A673 (cell line): Measurements from ENCODE around the gene XPO5. TPM values are rescaled to one million over a fixed set of nuclear protein-coding genes. Genes with fewer than 3 reads are reported as not detected.

ENCODE experiments used
- BruUV-seq: library from RNA; stranded (reverse); fragments of 400-500 nt; replicated peaks from 2 replicates; lab custom pipeline; 2021; lab: Mats Ljungman, UMichigan
- CTCF ChIA-PET: fragments of 300-600 bp; sonication (Branson Sonifier 250); formaldehyde crosslinking; loops from one replicate; lab custom pipeline; 2022; ENCODE audit warnings: antibody characterized with exemption; lab: Charles Lee
- POLR2A ChIA-PET: fragments of 300-600 bp; sonication (Branson Sonifier 250); formaldehyde crosslinking; loops from one replicate; lab custom pipeline; 2022; ENCODE audit warnings: antibody characterized with exemption; ENCODE audit not compliant: low non-redundant PET; lab: Charles Lee
- DNase-seq: peaks from one replicate; pipeline ENCODE4 v3.0.0-alpha.2; 2015; ENCODE audit warnings: low spot score
- H3K27ac ChIP-seq: fragments of 200-600 bp; sonication (generic); 2 replicates; pipeline ENCODE4 v1.5.1; 2016; ENCODE audit warnings: mixed run types, low read depth, mild to moderate bottlenecking, mixed read lengths, antibody characterized with exemption, low read length; ENCODE audit not compliant: poor library complexity, severe bottlenecking
- H3K27me3 ChIP-seq: fragments of 200-600 bp; sonication (generic); replicated peaks from 2 replicates; pipeline ENCODE4 v1.6.1; 2017; ENCODE audit warnings: mixed run types, low read depth, mild to moderate bottlenecking, mixed read lengths, antibody characterized with exemption, low read length; ENCODE audit not compliant: insufficient read depth, poor library complexity
- H3K36me3 ChIP-seq: fragments of 200-600 bp; sonication (generic); 2 replicates; pipeline ENCODE4 v1.6.1; 2016; ENCODE audit warnings: mixed run types, mild to moderate bottlenecking, mixed read lengths, antibody characterized with exemption, low read length; ENCODE audit not compliant: insufficient read depth, poor library complexity, severe bottlenecking
- H3K4me1 ChIP-seq: fragments of 200-600 bp; sonication (generic); 2 replicates; pipeline ENCODE4 v1.6.1; 2017; ENCODE audit warnings: mixed run types, mild to moderate bottlenecking, mixed read lengths, antibody characterized with exemption, low read length; ENCODE audit not compliant: insufficient read depth, poor library complexity, severe bottlenecking
- H3K4me3 ChIP-seq: fragments of 200-600 bp; sonication (generic); 2 replicates; pipeline ENCODE4 v1.5.1; 2016; ENCODE audit warnings: low read depth, mixed run types, mild to moderate bottlenecking, mixed read lengths, low read length; ENCODE audit not compliant: poor library complexity, severe bottlenecking
- H3K9me3 ChIP-seq: fragments of 200-600 bp; sonication (generic); 2 replicates; pipeline ENCODE4 v1.6.1; 2016; ENCODE audit warnings: mixed run types, low read depth, mild to moderate bottlenecking, mixed read lengths, antibody characterized with exemption, low read length; ENCODE audit not compliant: poor library complexity, severe bottlenecking
- CTCF ChIP-seq: fragments of 300-800, 200-600 bp; sonication (generic); conservative IDR thresholded peaks from 2 replicates; pipeline ENCODE4 v1.5.1; 2017; ENCODE audit warnings: low read depth, mild to moderate bottlenecking, antibody characterized with exemption, low read length, moderate library complexity, mixed read lengths
- EZH2 ChIP-seq: fragments of 200-600 bp; sonication (generic); IDR thresholded peaks from 2 replicates; pipeline ENCODE4 v1.6.1; 2017; ENCODE audit warnings: borderline replicate concordance, low read depth, mild to moderate bottlenecking, mixed read lengths, antibody characterized with exemption, low read length; ENCODE audit not compliant: poor library complexity, severe bottlenecking
- intact Hi-C: fragments of 100-400 bp; cut with micrococcal nuclease; formaldehyde crosslinking; loops from one replicate; pipeline ENCODE4 v1.10.0; 2022; ENCODE audit not compliant: unreplicated experiment
- total RNA-seq: library from RNA; stranded (reverse); gene quantifications from 2 replicates; pipeline ENCODE4 v1.2.3, GENCODE V29; 2021

XPO5 gene
- total RNA-seq, 1 experiment from 2014 or later = 111 TPM

- Histone ChIP-seq H3K27ac (no peak overlapping the region), H3K4me1 (peaks cover 8% of the 10 kb centered on the region), H3K36me3 (peaks cover 66% of the 10 kb centered on the region), H3K27me3 (no peaks in the 10 kb centered on the region), H3K4me3 (no peak overlapping the region), H3K9me3 (no peaks in the 10 kb centered on the region)
- BruUV-seq = no TSS peak
- POLR2A ChIA-PET = interaction anchor here (0.7 kb wide), 1 partner anchor 368 kb away, joined by 3 read pairs; no protein-coding TSS in a partner anchor
- CTCF ChIA-PET = no interaction called here
- DNase-seq = no peak
- intact Hi-C loops = no loop called here
- TF ChIP-seq CTCF = no peak
- no peak for TF ChIP-seq EZH2
Observed at GRCh38 chr6:43623880-43624785, 48.3 kb upstream of the XPO5 start.

- no TSS peak for BruUV-seq
- Histone ChIP-seq H3K27ac (no peak overlapping the region), H3K9me3 (no peaks in the 10 kb centered on the region), H3K27me3 (no peaks in the 10 kb centered on the region), H3K4me1 (peaks cover 5% of the 10 kb centered on the region), H3K36me3 (peaks cover 68% of the 10 kb centered on the region), H3K4me3 (no peak overlapping the region)
- DNase-seq = no peak
- ChIA-PET CTCF (no interaction called here), POLR2A (no interaction called here)
- intact Hi-C loops = no loop called here
- TF ChIP-seq EZH2 (no peak), CTCF (no peak)
Observed at GRCh38 chr6:43622541-43622940, 46.7 kb upstream of the XPO5 start.

GRCh38 chr6:43621836-43622180, 46.0 kb upstream of the XPO5 start:
- Histone ChIP-seq H3K4me3 (no peak overlapping the region), H3K4me1 (no peaks in the 10 kb centered on the region), H3K36me3 (peaks cover 68% of the 10 kb centered on the region), H3K27me3 (no peaks in the 10 kb centered on the region), H3K9me3 (no peaks in the 10 kb centered on the region), H3K27ac (no peak overlapping the region)
- no TSS peak for BruUV-seq
- TF ChIP-seq CTCF = no peak
- TF ChIP-seq EZH2 = no peak
- POLR2A ChIA-PET = no interaction called here
- intact Hi-C loops = no loop called here
- CTCF ChIA-PET = no interaction called here
- DNase-seq = no peak
